HepG2 (cell line): ENCODE measurements around the gene KCTD19. TPM values are rescaled to one million over a fixed set of nuclear protein-coding genes. Genes with fewer than 3 reads are reported as not detected.

ENCODE experiments used
- KMT2B ChIP-seq: IDR thresholded peaks from 2 replicates; pipeline ENCODE4 v1.6.1; 2016; ENCODE audit warnings: missing genetic modification reagents, missing compliant biosample characterization
- MXI1 ChIP-seq: IDR thresholded peaks from 3 replicates; pipeline ENCODE4 v1.6.1; 2012; ENCODE audit warnings: low read depth, low read length, inconsistent platforms, borderline replicate concordance
- RAD21 ChIP-seq: fragments of 450-650 bp; formaldehyde crosslinking; IDR thresholded peaks from 2 replicates; pipeline ENCODE4 v1.5.0; 2020; ENCODE audit warnings: mild to moderate bottlenecking
- RNF2 ChIP-seq: fragments of 450-650 bp; conservative IDR thresholded peaks from 2 replicates; pipeline ENCODE4 v1.6.1; 2016; ENCODE audit warnings: low read depth
- SALL2 ChIP-seq: sonication (generic); formaldehyde crosslinking; IDR thresholded peaks from 2 replicates; pipeline ENCODE4 v1.8.1; 2023; ENCODE audit warnings: mild to moderate bottlenecking, missing genetic modification reagents, inconsistent platforms
- SAP130 ChIP-seq: IDR thresholded peaks from 2 replicates; pipeline ENCODE4 v1.6.1; 2016; ENCODE audit warnings: low read depth
- SMAD9 ChIP-seq: sonication (generic); formaldehyde crosslinking; IDR thresholded peaks from 2 replicates; pipeline ENCODE4 v1.5.1; 2020; ENCODE audit warnings: mild to moderate bottlenecking, missing genetic modification reagents
- SMC3 ChIP-seq: IDR thresholded peaks from 2 replicates; pipeline ENCODE4 v1.6.1; 2011; ENCODE audit warnings: low read length, improper control_type of control experiment
- SRSF1 ChIP-seq: fragments of 200-400 bp; formaldehyde crosslinking; optimal IDR thresholded peaks from 2 replicates; pipeline ENCODE3; 2017; ENCODE audit warnings: mild to moderate bottlenecking, low read depth, low read length, moderate library complexity
- SUZ12 ChIP-seq: fragments of 150-350 bp; IDR thresholded peaks from 2 replicates; pipeline ENCODE4 v1.6.1; 2014; ENCODE audit warnings: low read depth, low read length
- XRCC5 ChIP-seq: fragments of 200-400 bp; formaldehyde crosslinking; optimal IDR thresholded peaks from 2 replicates; pipeline ENCODE3; 2017; ENCODE audit warnings: mild to moderate bottlenecking, low read length
- YEATS2 ChIP-seq: sonication (generic); formaldehyde crosslinking; IDR thresholded peaks from 2 replicates; pipeline ENCODE4 v1.4.0; 2020; ENCODE audit warnings: missing genetic modification reagents, borderline replicate concordance
- ZFAT ChIP-seq: sonication (generic); formaldehyde crosslinking; conservative IDR thresholded peaks from 2 replicates; pipeline ENCODE4 v1.8.1; 2023; ENCODE audit warnings: missing genetic modification reagents, inconsistent platforms
- ZNF335 ChIP-seq: sonication (generic); formaldehyde crosslinking; IDR thresholded peaks from 2 replicates; pipeline ENCODE4 v1.4.0; 2020; ENCODE audit warnings: missing genetic modification reagents
- ZNF530 ChIP-seq: sonication (generic); formaldehyde crosslinking; IDR thresholded peaks from 2 replicates; pipeline ENCODE4 v1.5.0; 2020; ENCODE audit warnings: low read depth, mild to moderate bottlenecking, missing genetic modification reagents
- ZNF746 ChIP-seq: sonication (generic); formaldehyde crosslinking; IDR thresholded peaks from 2 replicates; pipeline ENCODE4 v1.8.0; 2022; ENCODE audit warnings: mild to moderate bottlenecking, missing genetic modification reagents
- polyA plus RNA-seq, 8 experiments: library from polyadenylated mRNA; depleted of rRNA in 3 of 8; stranded (reverse) in 7 of 8; unstranded in 1 of 8; fragments of >200 nt; fragmentation: Illumina TruSeq in 4 of 8; extraction: Trizol in 4 of 8; gene quantifications; 2 replicates each; pipeline versions ENCODE4 v1.2.1 to v1.2.3, GENCODE V29; 2011 to 2016; ENCODE audit warnings: low read depth in 4 of 8, missing spikeins in 1 of 8, mixed read lengths in 1 of 8; ENCODE audit not compliant: insufficient read depth in 1 of 8
- total RNA-seq, 5 experiments: library from RNA; depleted of rRNA; stranded (reverse); fragments of >200 nt; fragmentation: Illumina TruSeq; extraction: Trizol; gene quantifications; 2 replicates each; pipeline ENCODE4 v1.2.3, GENCODE V29; 2016; ENCODE audit warnings: low read depth in 1 of 5
- TF ChIP-seq, protein P1 (sequence below): sonication (generic); formaldehyde crosslinking; conservative IDR thresholded peaks from 2 replicates; pipeline ENCODE4 v1.8.0; 2022; ENCODE audit warnings: mild to moderate bottlenecking, moderate library complexity, missing genetic modification reagents
- TF ChIP-seq, protein P2 (sequence below): sonication (generic); IDR thresholded peaks from 2 replicates; pipeline ENCODE4 v1.6.1; 2016; ENCODE audit warnings: low read depth, borderline replicate concordance
- TF ChIP-seq, protein P3 (sequence below): sonication (generic); formaldehyde crosslinking; IDR thresholded peaks from 2 replicates; pipeline ENCODE4 v1.5.0; 2020; ENCODE audit warnings: mild to moderate bottlenecking, missing genetic modification reagents, moderate library complexity
- TF ChIP-seq, protein P4 (sequence below), 2 experiments: sonication (generic) in 1 of 2; formaldehyde crosslinking in 1 of 2; IDR thresholded peaks; 2 replicates each; pipeline versions ENCODE4 v1.4.0 to v1.6.1; 2018 to 2020; ENCODE audit warnings: missing genetic modification reagents in 2 of 2, borderline replicate concordance in 1 of 2, low read depth in 1 of 2, mild to moderate bottlenecking in 1 of 2, missing biosample characterization in 1 of 2
- TF ChIP-seq, protein P5 (sequence below): sonication (generic); formaldehyde crosslinking; IDR thresholded peaks from 2 replicates; pipeline ENCODE4 v1.5.1; 2020; ENCODE audit warnings: missing genetic modification reagents, mild to moderate bottlenecking, borderline replicate concordance

The KCTD19 gene
- total and polyA plus RNA-seq, 2 of the 13 experiments (the other 11 are each of a cell fraction or from before 2014, with no cell fraction given): not detected

DNA sequence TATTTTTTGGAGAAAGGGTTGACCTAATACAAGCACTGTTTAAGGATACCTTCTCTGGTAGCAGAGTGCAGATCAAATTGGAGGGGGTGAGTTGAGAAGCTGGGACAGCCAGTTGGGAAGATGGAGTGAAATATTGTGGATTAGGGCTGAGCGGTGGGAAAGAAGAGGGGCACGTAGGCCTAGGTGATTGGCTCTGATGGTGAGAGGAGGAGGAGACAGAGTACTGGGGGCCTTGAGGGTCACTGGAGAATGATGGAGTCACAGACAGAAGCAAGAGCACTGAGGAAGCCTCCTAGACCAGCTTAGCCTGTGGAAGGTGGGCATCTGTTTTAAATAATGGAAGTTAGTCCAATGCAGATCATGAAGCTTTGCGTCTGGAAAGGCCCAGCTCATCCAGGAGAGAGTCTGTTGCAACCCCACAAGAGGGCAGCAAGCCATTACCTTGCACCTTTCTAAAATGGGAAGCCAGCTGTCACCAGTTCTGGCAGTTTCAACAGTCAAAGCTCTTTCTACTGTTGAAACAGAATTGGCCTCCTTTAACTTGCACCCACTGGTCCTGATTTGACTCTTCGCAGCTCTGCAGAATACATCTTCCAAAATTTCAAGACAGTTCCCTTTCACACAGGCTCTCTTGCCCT, 66.0 kb downstream of the KCTD19 start (continued):
- TF ChIP-seq RAD21 (CRISPR knock-in tag): peak; percentile 68
- TF ChIP-seq, protein P1, sequence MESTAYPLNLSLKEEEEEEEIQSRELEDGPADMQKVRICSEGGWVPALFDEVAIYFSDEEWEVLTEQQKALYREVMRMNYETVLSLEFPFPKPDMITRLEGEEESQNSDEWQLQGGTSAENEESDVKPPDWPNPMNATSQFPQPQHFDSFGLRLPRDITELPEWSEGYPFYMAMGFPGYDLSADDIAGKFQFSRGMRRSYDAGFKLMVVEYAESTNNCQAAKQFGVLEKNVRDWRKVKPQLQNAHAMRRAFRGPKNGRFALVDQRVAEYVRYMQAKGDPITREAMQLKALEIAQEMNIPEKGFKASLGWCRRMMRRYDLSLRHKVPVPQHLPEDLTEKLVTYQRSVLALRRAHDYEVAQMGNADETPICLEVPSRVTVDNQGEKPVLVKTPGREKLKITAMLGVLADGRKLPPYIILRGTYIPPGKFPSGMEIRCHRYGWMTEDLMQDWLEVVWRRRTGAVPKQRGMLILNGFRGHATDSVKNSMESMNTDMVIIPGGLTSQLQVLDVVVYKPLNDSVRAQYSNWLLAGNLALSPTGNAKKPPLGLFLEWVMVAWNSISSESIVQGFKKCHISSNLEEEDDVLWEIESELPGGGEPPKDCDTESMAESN: 0 out of 2 replicates have a peak, but pooled peaks have one; percentile 26
- no peak for TF ChIP-seq ZNF335 (CRISPR knock-in tag)
- no peak for TF ChIP-seq SMAD9
- TF ChIP-seq ZFAT (CRISPR knock-in tag): no peak
- no peak for TF ChIP-seq ZNF746
- TF ChIP-seq, protein P2, sequence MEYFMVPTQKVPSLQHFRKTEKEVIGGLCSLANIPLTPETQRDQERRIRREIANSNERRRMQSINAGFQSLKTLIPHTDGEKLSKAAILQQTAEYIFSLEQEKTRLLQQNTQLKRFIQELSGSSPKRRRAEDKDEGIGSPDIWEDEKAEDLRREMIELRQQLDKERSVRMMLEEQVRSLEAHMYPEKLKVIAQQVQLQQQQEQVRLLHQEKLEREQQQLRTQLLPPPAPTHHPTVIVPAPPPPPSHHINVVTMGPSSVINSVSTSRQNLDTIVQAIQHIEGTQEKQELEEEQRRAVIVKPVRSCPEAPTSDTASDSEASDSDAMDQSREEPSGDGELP: peak; percentile 49; the same call in 1 of the 2 replicates
- no peak for TF ChIP-seq MXI1
- TF ChIP-seq SUZ12: no peak
- peak; percentile 54 for TF ChIP-seq XRCC5
- TF ChIP-seq, protein P3, sequence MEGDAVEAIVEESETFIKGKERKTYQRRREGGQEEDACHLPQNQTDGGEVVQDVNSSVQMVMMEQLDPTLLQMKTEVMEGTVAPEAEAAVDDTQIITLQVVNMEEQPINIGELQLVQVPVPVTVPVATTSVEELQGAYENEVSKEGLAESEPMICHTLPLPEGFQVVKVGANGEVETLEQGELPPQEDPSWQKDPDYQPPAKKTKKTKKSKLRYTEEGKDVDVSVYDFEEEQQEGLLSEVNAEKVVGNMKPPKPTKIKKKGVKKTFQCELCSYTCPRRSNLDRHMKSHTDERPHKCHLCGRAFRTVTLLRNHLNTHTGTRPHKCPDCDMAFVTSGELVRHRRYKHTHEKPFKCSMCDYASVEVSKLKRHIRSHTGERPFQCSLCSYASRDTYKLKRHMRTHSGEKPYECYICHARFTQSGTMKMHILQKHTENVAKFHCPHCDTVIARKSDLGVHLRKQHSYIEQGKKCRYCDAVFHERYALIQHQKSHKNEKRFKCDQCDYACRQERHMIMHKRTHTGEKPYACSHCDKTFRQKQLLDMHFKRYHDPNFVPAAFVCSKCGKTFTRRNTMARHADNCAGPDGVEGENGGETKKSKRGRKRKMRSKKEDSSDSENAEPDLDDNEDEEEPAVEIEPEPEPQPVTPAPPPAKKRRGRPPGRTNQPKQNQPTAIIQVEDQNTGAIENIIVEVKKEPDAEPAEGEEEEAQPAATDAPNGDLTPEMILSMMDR (CRISPR knock-in tag): peak; percentile 80
- TF ChIP-seq, protein P4, sequence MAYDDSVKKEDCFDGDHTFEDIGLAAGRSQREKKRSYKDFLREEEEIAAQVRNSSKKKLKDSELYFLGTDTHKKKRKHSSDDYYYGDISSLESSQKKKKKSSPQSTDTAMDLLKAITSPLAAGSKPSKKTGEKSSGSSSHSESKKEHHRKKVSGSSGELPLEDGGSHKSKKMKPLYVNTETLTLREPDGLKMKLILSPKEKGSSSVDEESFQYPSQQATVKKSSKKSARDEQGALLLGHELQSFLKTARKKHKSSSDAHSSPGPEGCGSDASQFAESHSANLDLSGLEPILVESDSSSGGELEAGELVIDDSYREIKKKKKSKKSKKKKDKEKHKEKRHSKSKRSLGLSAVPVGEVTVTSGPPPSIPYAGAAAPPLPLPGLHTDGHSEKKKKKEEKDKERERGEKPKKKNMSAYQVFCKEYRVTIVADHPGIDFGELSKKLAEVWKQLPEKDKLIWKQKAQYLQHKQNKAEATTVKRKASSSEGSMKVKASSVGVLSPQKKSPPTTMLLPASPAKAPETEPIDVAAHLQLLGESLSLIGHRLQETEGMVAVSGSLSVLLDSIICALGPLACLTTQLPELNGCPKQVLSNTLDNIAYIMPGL (CRISPR knock-in tag; IDR thresholded peaks at IDR 0.05; ENCODE audit: borderline replicate concordance in 1 of 2, low read depth in 1 of 2): 0 out of 4 replicates have a peak, but pooled peaks of 1 of the 2 experiments have one; percentile 29
- TF ChIP-seq, protein P5, sequence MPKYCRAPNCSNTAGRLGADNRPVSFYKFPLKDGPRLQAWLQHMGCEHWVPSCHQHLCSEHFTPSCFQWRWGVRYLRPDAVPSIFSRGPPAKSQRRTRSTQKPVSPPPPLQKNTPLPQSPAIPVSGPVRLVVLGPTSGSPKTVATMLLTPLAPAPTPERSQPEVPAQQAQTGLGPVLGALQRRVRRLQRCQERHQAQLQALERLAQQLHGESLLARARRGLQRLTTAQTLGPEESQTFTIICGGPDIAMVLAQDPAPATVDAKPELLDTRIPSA (CRISPR knock-in tag): no peak
- TF ChIP-seq SAP130 (CRISPR knock-in tag): 0 out of 2 replicates have a peak, but pooled peaks have one; percentile 17
- TF ChIP-seq KMT2B (CRISPR knock-in tag): no peak
- no peak for TF ChIP-seq YEATS2 (CRISPR knock-in tag)
- no peak for TF ChIP-seq SRSF1
- no peak for TF ChIP-seq ZNF530 (CRISPR knock-in tag)
- no peak for TF ChIP-seq SALL2 (CRISPR knock-in tag)
- TF ChIP-seq RNF2: no peak
- TF ChIP-seq SMC3: peak; percentile 83
